ENCODE measurements around the gene NAV1. TPM values are rescaled to one million over a fixed set of nuclear protein-coding genes. Genes with fewer than 3 reads are reported as not detected.

NAV1 gene
- total and polyA plus RNA-seq, 9 of the 15 experiments (the other 6 are each of a cell fraction or from before 2014, with no cell fraction given) = 0.91 to 16.8 (median 3.2) TPM

- TF ChIP-seq PBX2 (CRISPR knock-in tag; IDR thresholded peaks at IDR 0.05; ENCODE audit: low read depth) (no peak), PBX2 (tag; conservative IDR thresholded peaks at IDR 0.05; ENCODE audit: low read depth) (peak; percentile 85), ETV1 (tag; conservative IDR thresholded peaks at IDR 0.05; ENCODE audit: low read depth) (0 out of 2 replicates have a peak, but pooled peaks have one; percentile 5), FOXA1 (IDR thresholded peaks at IDR 0.05; ENCODE audit: borderline replicate concordance) (no peak), POLR3G (IDR thresholded peaks at IDR 0.05; ENCODE audit: extremely low read depth, insufficient read length, insufficient replicate concordance) (no peak), ZNF143 (CRISPR knock-in tag; IDR thresholded peaks at IDR 0.05) (no peak), FOSL1 (tag; conservative IDR thresholded peaks at IDR 0.05) (peak; percentile 58), ZBTB5 (IDR thresholded peaks at IDR 0.05) (no peak), ZNF134 (CRISPR knock-in tag; conservative IDR thresholded peaks at IDR 0.05) (0 out of 2 replicates have a peak, but pooled peaks have one; percentile 5), FOXK1 (CRISPR knock-in tag; IDR thresholded peaks at IDR 0.05; ENCODE audit: borderline replicate concordance) (no peak), RUNX1 (IDR thresholded peaks at IDR 0.05; ENCODE audit: low read depth) (no peak), ILK (tag; IDR thresholded peaks at IDR 0.05; ENCODE audit: borderline replicate concordance, low read depth) (no peak)
Measured at GRCh38 chr1:201570886-201571624, 32.1 kb downstream of the NAV1 start (continued).

Data from K562 (cell line).